ENCODE measurements around the gene UCN3. TPM values are rescaled to one million over a fixed set of nuclear protein-coding genes. Genes with fewer than 3 reads are reported as not detected.

Gene UCN3
- total RNA-seq, 1 donor from 2014 or later, result not detected

DNA sequence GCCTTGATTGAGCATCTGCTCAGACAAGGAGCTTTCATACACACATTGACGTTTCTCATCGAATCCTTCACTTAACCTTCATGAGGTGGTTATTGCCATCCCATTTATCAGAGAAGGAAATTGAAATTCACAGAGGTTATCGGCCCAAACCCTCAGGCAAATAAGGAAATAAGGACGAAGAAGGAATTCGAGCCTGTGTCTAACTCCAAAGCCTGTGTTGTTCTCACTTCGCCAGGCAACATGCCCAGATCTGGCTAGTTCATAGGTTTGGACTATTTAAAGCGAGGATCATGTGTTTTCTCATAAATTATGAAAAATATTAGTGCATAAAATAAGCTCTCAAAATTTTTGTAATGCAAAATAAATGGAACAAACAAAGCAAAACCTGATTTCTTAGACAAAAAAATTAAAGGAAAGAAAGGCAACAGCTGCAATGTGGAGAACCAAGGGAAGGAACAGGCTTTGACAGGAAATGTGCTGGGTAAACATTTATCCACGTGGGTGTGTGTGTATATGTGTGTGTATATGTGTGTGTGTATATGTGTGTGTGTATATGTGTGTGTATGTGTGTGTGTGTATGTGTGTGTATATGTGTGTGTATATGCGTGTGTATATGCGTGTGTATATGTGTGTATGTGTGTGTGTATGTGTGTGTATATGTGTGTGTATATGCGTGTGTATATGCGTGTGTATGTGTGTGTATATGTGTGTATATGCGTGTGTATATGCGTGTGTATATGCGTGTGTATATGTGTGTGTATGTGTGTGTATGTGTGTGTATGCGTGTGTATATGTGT, 4.8 kb downstream of the UCN3 start:
- Mint-ChIP-seq H3K27ac (no peak overlapping the region), H3K9me3 (peaks cover 18% of the 10 kb centered on the region), H3K4me1 (peaks cover 9% of the 10 kb centered on the region), H3K36me3 (peaks cover 3% of the 10 kb centered on the region), H3K4me3 (no peak overlapping the region), H3K27me3 (ENCODE audit: insufficient read depth, low read depth) (peaks cover 19% of the 10 kb centered on the region)
- Histone ChIP-seq H3K9me3 (ENCODE audit: low read depth) (no peaks in the 10 kb centered on the region), H3K4me2 (no peak overlapping the region), H3K4me1 (no peaks in the 10 kb centered on the region), H3K27ac (no peak overlapping the region), H3K9ac (no peak overlapping the region), H2AFZ (replicated peaks) (no peak overlapping the region), H3K27me3 (no peaks in the 10 kb centered on the region), H3K79me2 (ENCODE audit: low read depth) (no peaks in the 10 kb centered on the region), H4K20me1 (ENCODE audit: low read depth) (no peaks in the 10 kb centered on the region), H3F3A (ENCODE audit: low read depth) (peaks cover 17% of the 10 kb centered on the region), H3K4me3 (no peak overlapping the region), H3K36me3 (no peaks in the 10 kb centered on the region)
- TF ChIP-seq EZH2phosphoT487 (IDR thresholded peaks at IDR 0.05), result no peak
- TF ChIP-seq EZH2 (IDR thresholded peaks at IDR 0.05), result no peak
- TF ChIP-seq, protein P1, sequence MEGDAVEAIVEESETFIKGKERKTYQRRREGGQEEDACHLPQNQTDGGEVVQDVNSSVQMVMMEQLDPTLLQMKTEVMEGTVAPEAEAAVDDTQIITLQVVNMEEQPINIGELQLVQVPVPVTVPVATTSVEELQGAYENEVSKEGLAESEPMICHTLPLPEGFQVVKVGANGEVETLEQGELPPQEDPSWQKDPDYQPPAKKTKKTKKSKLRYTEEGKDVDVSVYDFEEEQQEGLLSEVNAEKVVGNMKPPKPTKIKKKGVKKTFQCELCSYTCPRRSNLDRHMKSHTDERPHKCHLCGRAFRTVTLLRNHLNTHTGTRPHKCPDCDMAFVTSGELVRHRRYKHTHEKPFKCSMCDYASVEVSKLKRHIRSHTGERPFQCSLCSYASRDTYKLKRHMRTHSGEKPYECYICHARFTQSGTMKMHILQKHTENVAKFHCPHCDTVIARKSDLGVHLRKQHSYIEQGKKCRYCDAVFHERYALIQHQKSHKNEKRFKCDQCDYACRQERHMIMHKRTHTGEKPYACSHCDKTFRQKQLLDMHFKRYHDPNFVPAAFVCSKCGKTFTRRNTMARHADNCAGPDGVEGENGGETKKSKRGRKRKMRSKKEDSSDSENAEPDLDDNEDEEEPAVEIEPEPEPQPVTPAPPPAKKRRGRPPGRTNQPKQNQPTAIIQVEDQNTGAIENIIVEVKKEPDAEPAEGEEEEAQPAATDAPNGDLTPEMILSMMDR (IDR thresholded peaks at IDR 0.05), result no peak
- DNase-seq (ENCODE audit: low spot score), result no peak

DNA sequence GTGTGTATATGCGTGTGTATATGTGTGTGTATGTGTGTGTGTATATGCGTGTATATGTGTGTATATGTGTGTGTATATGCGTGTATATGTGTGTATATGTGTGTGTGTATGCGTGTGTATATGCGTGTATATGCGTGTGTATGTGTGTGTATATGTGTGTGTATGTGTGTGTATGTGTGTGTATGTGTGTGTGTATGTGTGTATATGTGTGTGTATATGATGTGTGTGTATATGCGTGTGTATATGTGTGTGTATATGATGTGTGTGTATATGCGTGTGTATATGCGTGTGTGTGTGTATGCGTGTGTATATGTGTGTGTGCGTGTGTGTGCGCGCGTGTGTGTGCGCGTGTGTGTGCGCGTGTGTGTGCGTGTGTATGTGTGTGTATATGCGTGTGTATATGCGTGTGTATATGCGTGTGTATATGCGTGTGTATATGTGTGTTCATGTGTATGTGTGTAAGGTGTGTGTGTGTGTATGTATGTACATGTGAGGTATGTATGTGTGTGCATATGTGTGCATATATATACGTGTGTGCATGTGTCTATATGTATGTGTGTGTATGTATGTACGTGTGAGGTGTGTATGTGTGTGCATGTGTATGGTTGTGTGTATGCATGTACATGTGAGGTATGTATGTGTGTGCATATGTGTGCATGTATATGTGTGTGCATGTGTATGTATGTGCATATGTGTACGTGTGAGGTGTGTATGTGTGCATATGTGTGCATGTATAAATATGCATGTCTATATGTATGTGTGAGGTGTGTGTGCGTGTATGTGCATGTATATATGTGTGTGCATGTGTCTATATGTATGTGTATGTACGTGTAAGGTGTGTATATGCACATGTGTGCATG, 6.0 kb downstream of the UCN3 start:
- Histone ChIP-seq H4K20me1 (ENCODE audit: low read depth) (no peaks in the 10 kb centered on the region), H2AFZ (replicated peaks) (no peak overlapping the region), H3K4me1 (no peaks in the 10 kb centered on the region), H3K27me3 (no peaks in the 10 kb centered on the region), H3K36me3 (no peaks in the 10 kb centered on the region), H3F3A (ENCODE audit: low read depth) (peaks cover 17% of the 10 kb centered on the region), H3K4me3 (no peak overlapping the region), H3K79me2 (ENCODE audit: low read depth) (no peaks in the 10 kb centered on the region), H3K4me2 (no peak overlapping the region), H3K27ac (no peak overlapping the region), H3K9me3 (ENCODE audit: low read depth) (no peaks in the 10 kb centered on the region), H3K9ac (no peak overlapping the region)
- Mint-ChIP-seq H3K27ac (no peak overlapping the region), H3K36me3 (peaks cover 3% of the 10 kb centered on the region), H3K4me1 (peaks cover 8% of the 10 kb centered on the region), H3K27me3 (ENCODE audit: insufficient read depth, low read depth) (peaks cover 17% of the 10 kb centered on the region), H3K9me3 (peaks cover 18% of the 10 kb centered on the region), H3K4me3 (peak overlapping the region; percentile 6)
- TF ChIP-seq EZH2phosphoT487 (IDR thresholded peaks at IDR 0.05) (no peak), EZH2 (IDR thresholded peaks at IDR 0.05) (no peak)
- TF ChIP-seq, protein P1 (IDR thresholded peaks at IDR 0.05), result no peak
- no peak for DNase-seq (ENCODE audit: low spot score)

DNA sequence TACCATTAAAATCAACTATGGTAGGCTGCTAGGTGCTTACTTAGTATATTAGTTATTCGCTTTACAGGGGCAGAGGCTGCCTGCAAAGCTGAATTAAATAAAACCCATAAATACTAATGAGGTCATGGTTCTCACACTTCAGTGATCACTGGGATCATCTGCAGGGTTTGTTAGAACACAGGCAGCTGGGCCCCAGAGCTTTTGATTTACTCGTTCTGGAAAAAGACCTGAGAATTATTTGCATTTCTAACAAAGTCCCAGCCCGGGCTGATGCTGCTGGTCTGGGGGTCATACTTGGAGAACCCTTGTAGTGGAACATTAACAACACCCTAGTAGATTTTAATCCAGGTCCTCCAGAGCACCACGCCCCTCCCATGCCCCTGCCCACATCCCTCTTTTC, 8.5 kb downstream of the UCN3 start:
- H4K20me1 ChIP-seq (ENCODE audit: low read depth), result no peaks in the 10 kb centered on the region

More for the DNA sequence above, 8.5 kb downstream of the UCN3 start:
- H3K27me3 Mint-ChIP-seq (ENCODE audit: insufficient read depth, low read depth), result peaks cover 17% of the 10 kb centered on the region
- H3K27me3 ChIP-seq, result no peaks in the 10 kb centered on the region
- H3K4me1 Mint-ChIP-seq, result peaks cover 8% of the 10 kb centered on the region
- peaks cover 18% of the 10 kb centered on the region for H3K9me3 Mint-ChIP-seq
- no peak overlapping the region for H3K27ac Mint-ChIP-seq
- no peak overlapping the region for H3K4me3 ChIP-seq
- no peaks in the 10 kb centered on the region for H3K36me3 ChIP-seq
- H3K4me1 ChIP-seq, result no peaks in the 10 kb centered on the region
- H3K27ac ChIP-seq, result no peak overlapping the region
- H3K4me3 Mint-ChIP-seq, result no peak overlapping the region
- peaks cover 3% of the 10 kb centered on the region for H3K36me3 Mint-ChIP-seq
- TF ChIP-seq, protein P1 (IDR thresholded peaks at IDR 0.05), result no peak
- TF ChIP-seq EZH2 (IDR thresholded peaks at IDR 0.05), result no peak
- TF ChIP-seq EZH2phosphoT487 (IDR thresholded peaks at IDR 0.05), result no peak
- no peak overlapping the region for H3K9ac ChIP-seq
- DNase-seq (ENCODE audit: low spot score), result no peak
- peaks cover 17% of the 10 kb centered on the region for H3F3A ChIP-seq (ENCODE audit: low read depth)
- no peak overlapping the region for H2AFZ ChIP-seq (replicated peaks)
- H3K9me3 ChIP-seq (ENCODE audit: low read depth), result no peaks in the 10 kb centered on the region
- no peaks in the 10 kb centered on the region for H3K79me2 ChIP-seq (ENCODE audit: low read depth)
- H3K4me2 ChIP-seq, result no peak overlapping the region
